Measurements from ENCODE around the gene SUGCT.
"Not testable (repeated sequence)": the region's sequence is repeated elsewhere in the genome, so short reads cannot be mapped to it uniquely, and the experiment has no call there.

The SUGCT gene

DNA sequence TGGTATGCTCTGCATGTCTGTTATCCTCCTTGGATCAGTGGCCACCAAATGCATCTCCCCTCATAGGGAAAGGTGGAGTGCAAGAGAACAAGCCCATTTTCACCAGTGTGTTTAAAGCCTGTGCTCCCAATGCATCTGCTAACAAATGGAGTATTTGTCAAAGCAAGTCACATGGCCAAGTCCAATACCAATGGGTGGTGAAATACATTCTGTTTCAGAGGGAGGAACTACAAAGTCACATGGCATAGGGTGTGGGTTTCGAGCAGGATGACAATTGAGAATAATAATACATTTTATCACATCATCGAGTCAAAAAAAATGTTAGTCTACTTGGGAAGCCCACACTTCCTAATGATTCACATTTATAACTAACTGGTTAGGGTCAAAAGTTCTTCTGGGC is 62.7 kb downstream of the SUGCT start:
- in situ Hi-C loops (cut with HindIII; ENCODE audit: low sequenced_read_pairs), result no loop called here

DNA sequence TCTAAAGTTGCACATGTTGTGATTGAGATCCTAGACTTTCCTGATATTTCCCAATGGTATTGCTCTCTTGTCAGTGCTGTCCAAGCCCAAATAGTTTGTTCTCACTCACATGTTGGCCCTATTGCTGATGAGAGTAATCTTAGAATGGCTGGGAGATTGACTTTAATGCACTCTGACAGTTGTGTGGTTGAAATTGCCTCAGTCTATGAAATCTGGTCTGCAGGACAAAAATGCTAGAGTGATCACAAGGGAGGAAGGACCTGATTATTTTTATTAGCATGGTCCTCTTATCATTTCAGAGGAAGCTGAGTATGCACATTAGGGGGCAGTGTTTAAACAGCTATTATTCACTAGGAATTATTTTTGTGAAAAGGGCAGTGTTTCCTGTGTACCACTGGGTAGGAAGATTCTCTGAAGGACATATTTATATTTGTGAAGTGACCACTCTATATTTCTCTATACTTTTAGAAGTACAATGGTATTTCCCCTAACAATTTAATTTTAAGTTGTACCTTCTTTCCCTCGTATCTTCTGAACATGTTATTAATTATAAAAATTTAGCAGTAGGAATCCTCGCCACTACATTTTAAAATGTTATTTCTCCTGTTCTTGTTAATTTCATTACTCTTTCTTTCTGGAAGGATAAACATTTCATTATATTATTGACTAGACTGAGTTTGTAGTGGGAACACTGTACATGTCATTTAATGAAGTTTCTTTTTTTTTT is 64.4 kb downstream of the SUGCT start:
- in situ Hi-C loops (cut with HindIII; ENCODE audit: low sequenced_read_pairs), result no loop called here

DNA sequence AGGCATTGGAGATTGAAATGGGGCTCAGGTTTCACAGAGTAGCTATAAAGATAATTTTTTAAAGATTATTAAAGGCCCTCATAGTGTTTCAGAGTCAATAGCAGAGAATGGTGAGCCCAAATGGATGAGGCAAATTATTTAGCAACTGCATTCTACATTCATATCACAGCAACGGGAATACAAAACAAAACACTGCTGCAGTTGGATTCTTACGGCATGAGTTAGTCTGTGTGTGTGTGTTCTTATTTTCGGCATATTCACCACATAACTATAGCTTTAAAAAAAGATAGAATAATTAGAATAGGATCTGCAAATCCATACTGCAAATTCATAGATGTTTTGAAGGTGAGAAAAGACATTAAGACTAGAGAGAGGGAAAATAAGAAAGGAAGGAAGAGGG is 66.0 kb downstream of the SUGCT start:
- in situ Hi-C loops (cut with HindIII; ENCODE audit: low sequenced_read_pairs), result no loop called here

DNA sequence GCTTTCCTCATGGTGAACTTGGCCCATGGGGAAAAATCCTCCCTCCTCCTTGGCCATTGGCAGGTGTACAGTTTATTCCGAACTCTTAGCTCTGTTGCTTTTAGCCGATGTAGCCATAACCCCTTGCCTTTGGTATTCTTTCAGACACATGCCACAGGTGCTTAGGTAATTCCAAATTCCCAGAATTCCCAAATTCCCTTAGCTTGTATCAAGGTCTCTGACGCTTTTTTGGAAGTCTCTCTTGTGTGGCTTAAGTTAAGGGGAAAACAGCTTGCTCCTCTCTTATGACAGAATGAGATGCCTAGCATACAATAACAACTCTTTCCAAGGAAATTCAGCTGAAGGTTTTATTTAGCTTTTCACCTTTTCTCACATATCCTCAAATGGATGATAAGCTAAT is 68.0 kb downstream of the SUGCT start:
- in situ Hi-C loops (cut with HindIII; ENCODE audit: low sequenced_read_pairs), result no loop called here

DNA sequence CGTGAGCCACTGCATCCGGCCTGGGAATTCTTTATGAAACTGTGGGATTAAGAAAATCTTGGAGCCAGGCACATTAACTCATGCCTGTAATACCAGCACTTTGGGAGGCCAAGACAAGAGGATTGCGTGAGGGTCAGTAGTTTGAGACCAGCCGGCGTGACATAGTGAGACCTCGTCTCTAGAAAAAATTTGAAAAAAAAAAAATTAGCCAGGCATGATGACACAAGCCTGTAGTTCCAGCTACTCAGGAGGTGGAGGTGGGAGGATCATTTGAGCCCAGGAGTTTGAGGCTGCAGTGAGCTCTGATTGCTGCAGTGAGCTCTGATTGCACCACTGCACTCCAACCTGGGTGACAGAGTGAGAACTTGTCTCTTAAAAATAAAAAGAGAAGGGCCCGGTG is 69.8 kb downstream of the SUGCT start:
- in situ Hi-C loops (cut with HindIII; ENCODE audit: low sequenced_read_pairs), result no loop called here

DNA sequence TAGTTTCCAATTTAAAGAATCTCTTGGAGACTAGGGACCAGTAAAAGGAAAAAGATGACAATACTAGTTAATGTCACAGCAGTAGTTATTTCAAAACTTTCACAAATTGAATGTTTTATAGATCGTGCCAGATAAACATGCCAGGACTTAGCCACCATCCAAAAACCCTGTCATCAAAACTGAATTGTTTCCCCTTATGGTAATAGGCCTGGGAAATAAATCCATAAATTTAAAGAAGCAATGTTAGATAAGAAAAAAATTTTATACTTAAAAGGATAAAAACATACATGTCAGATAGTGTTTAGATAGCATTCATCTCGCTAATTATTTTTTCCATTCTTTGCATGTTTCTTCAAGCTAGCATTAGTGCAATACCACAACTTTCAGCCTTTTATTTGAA is 71.2 kb downstream of the SUGCT start:
- in situ Hi-C loops (cut with HindIII; ENCODE audit: low sequenced_read_pairs), result no loop called here

DNA sequence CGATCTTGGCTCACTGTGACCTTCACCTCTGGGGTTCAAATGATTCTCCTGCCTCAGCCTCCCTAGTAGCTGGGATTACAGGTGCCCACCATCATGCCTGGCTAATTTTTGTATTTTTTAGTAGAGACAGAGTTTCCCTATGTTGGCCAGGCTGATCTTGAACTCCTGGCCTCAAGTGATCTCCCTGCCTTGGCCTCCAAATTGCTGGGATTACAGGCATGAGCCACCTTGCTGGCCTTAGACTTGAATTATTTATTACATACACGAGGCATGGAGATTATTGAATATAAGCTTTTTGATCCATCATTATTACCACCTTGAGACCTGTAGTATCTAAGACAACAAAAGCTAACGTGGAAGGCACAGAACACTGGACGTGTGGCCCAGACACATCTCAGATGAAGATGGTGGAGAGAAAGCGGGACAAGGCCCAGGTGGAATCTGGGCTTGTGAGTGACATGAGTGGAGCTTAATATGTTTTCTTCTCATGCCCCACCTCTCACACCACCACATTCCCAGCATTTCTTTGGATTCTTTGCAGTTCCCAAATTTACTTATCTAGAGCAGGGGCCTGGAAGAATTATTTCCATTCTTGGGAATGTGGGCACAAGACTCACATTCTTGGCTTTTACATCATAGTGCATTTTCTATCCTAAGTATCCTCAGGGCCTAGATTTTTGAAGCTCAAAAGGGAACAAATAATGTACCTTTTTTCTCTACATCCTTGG is 76.6 kb downstream of the SUGCT start:
- in situ Hi-C loops (cut with HindIII; ENCODE audit: low sequenced_read_pairs), result no loop called here

DNA sequence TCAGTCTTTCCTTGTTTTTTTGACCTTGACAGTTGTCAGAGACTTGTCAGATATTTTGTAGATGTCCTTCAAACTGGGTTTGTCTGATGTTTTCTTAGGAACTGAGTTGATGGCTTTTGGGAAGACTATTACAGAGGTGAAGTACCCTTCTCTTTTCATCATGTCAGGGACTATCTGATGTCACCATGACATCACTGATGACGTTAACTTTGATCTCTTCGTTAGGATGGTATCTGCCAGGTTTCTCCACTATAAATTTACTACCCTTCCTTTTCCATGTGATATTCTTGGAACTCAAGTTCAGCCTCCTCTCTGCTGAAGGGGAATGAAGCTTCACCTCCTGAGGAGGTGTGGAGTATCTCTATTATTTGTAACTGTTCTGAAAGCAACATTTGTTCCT is 78.5 kb downstream of the SUGCT start:
- in situ Hi-C loops (cut with HindIII; ENCODE audit: low sequenced_read_pairs), result no loop called here

DNA sequence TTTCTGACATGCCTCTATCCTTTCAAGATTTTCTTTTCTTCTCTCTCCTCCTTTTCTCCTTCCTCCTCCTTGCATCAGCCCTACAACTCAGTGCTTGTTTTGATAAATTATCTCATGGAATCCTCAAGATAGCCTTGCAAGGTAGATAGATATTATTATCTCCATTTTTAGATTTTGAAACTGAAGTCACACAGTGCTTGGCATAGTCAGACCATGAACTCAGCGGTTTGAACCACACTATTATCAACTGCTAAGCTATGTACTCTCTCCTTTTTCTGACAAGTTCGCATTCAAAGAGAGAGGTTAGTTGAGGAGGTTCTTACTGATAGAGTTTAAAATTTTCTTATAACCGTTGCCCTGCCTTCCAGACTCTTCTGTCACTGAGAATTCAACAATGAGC is 79.1 kb downstream of the SUGCT start:
- in situ Hi-C loops (cut with HindIII; ENCODE audit: low sequenced_read_pairs), result no loop called here

DNA sequence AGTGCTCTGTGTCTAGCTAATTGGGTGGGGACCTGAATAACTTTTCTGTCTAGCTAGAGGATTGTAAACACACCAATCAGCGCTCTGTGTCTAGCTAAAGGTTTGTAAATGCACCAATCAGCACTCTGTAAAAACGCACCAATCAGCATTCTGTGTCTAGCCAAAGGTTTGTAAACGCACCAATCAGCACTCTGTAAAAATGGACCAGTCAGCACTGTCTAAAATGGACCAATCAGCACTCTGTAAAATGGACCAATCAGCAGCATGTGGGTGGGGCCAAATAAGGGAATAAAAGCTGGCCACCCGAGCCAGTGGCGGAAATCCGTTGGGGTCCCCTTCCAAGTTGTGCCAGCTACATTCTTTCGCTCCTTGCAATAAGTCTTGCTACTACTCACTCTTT is 83.8 kb downstream of the SUGCT start:
- in situ Hi-C loops (cut with HindIII; ENCODE audit: low sequenced_read_pairs), result not testable (repeated sequence)

DNA sequence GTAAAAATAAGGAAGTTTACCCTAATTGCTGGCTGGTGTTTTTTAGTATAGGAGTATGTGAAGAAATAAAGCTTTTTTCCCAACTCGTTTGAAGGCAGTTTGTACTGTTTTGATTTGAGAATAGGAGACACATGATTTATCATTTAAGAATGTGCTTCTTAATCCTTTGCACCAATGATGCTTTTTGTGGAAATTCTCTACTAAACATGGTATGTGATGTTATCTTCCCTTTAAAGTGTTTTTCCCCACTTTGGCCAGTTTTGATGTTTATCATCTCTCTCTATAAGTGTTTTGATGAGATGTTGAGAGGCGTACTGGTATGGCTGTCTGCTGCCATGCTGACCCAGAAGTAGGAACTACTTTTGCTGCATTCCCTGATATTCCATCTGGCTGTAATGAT is 85.1 kb downstream of the SUGCT start:
- in situ Hi-C loops (cut with HindIII; ENCODE audit: low sequenced_read_pairs), result no loop called here

DNA sequence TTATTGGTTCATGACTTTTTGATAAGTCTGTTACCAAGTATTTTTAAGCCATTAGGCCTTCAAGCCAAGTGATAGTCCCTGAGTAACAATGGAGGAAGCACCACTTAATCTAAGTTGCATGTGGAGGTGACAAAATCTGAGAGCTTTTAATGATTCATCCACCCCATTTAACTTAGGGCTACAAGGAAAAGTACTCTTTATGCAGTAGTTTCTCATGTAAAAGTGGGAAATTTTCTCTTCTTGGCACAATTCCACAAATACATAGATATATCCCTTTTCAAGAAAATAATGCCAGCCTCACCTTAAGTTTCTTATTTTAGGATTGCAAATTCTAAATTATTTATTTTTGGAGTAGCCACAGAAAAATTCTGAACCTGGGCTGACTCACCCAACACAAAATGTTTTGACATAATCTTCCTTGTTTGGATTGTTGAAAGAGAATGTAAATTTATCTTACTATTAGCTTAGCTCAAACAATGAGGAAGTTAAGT is 85.7 kb downstream of the SUGCT start:
- in situ Hi-C loops (cut with HindIII; ENCODE audit: low sequenced_read_pairs), result no loop called here

DNA sequence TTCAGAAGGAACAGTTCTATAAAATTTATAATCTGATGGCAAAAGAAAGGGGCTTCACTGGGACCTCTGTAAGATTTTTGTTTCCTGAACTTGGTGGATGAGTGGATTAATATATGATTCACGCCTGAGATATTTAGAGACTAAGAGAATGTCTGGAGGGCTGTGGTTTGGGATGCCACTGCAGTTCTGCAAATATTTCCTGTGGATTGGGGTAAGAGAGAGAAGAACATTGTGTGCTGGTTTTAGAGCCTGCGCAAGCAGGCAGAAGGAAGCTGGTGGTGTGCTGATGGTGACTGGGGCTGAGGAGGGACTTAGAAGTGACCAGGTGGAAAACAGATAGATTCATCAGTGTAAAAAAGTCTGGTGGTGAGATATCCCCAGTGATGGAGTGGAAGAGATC is 87.0 kb downstream of the SUGCT start:
- in situ Hi-C loops (cut with HindIII; ENCODE audit: low sequenced_read_pairs), result no loop called here

DNA sequence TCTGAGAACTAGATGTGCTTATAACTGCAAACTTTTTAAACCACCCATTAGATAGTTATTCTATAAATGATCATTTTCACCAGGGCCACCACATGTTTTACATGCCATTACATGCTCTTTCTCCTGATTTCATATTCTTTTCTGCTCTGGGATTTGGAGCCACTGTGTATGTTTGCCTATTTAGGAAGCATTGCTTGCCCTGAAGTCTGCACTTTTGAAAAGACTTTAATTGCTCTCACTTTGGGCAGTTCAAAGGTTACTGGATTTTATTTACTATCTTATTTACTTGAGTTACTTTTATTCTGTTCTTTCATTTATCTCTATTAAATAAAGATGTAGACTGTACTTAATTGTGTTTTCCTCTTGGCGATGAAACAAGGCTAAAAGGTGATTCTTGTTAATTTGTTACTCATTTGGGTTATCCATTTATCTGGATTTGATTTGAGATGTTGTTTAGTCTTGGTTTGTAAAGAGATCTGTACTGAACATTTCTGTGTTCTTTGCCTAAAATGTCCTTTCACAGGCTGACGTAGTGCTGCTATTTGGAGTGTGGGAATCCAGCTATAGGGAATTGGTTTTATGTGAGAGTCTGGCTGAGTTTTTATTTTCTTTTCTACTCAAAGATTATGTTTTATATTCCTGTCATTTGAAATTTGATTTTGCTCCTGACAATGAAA is 88.8 kb downstream of the SUGCT start:
- in situ Hi-C loops (cut with HindIII; ENCODE audit: low sequenced_read_pairs), result no loop called here

DNA sequence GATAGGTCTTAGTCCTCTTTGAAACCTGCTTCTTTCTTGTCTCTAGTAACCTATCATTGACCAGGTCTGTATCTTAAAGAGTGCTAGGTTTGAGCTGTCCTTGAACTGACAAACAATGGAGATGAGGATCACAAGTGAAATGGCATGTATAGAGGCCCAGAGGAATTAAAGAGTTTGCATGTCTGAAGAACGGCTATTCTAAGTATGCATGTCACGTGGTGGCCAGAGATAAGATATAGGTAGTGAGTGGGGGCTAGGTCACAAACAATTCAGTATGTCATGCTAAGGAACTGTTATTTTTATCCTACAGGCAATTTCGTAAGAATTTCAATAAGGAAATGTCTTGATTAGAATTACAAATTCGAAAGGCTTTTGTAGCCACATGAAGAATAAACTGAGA is 95.3 kb downstream of the SUGCT start:
- in situ Hi-C loops (cut with HindIII; ENCODE audit: low sequenced_read_pairs), result loop anchor here (5.0 kb wide), 1 partner anchor 77 kb away; no protein-coding TSS in a partner anchor

DNA sequence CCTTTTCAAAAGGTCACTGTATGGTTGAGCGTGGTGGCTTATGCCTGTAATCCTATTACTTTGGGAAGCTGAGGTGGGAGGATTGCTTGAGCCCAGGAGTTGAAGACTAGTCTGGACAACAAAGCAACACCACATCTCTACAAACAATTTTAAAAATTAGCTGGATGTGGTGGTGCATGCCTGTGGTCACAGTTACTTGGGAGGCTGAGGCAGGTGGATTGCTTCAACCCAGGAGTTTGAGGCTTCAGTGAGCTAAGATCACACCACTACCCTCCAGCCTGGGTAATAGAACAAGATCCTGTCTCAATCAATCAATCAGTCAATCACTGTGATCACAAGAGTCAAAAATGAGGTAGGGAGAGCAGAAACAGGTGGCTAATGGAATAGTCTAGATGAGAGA is 97.0 kb downstream of the SUGCT start:
- in situ Hi-C loops (cut with HindIII; ENCODE audit: low sequenced_read_pairs), result loop anchor here (5.0 kb wide), 1 partner anchor 76 kb away; no protein-coding TSS in a partner anchor

DNA sequence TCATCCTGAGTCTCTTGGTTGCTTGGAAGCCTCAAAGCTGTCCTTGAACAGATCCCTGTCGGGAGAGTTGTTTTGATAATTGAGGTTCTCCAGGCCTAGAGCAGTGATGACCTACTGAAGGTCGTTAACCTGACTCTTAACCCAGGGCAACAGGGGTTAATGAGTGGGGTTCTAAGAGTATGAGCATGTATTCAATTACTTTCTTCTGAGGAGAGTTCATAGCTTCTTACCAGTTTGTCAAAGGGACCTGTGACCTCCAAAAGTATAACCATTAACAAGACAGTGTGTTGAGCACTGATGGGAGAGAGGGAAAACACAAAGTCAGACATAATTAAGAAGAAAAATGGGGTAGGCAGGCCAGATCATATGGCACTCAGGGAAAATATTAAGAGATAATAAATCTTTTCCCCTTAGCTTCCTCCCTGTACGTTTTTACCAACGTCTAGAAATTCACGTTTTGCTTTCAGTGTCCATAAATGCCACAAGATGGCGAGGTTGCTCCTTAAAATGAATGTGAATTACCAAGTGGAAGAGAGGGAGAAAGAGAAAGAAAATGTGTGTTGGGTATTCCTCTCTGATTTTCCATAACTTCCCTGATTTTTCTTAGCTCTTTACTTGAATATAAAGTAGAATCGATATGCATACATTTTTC is 97.6 kb downstream of the SUGCT start:
- in situ Hi-C loops (cut with HindIII; ENCODE audit: low sequenced_read_pairs), result loop anchor here (5.0 kb wide), 1 partner anchor 75 kb away; no protein-coding TSS in a partner anchor

DNA sequence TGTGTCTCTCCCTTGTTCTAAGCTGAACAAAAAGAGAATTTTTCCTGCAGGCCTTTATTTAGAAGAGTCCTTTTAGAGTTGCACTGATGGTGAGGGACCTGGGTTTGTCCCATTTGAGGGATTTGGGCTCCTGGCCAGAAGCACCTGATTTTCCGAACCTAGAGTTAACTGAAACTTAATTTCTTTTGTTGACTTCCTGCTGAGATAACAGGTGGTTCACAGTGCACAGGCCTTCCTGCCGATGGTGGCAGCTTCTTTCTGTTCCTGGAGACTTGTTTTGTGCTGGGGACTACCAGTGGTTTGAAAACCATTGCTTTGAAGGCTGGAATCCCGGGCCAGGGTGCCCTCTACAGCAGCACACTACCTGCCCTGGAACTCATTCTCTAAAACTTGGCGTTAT is 99.2 kb downstream of the SUGCT start:
- in situ Hi-C loops (cut with HindIII; ENCODE audit: low sequenced_read_pairs), result loop anchor here (5.0 kb wide), 1 partner anchor 73 kb away; no protein-coding TSS in a partner anchor

DNA sequence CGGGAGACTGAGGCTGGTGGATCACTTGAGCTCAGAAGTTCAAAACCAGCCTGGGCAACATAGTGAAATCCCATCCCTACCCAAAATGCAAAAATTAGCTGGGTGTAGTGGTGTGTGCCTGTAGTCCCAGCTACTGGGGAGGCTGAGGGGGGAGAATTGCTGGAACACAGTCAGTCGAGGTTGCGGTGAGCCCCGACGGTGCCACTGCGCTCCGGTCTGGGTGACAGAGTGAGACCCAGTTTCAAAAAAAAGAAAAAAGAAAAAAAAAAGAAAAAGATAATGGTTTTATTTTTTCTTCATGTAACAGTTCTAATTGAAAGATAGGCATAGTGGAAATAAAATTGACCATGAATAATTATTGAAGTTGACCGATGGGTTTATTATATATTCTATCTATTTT is 99.9 kb downstream of the SUGCT start:
- in situ Hi-C loops (cut with HindIII; ENCODE audit: low sequenced_read_pairs), result loop anchor here (5.0 kb wide), 1 partner anchor 73 kb away; no protein-coding TSS in a partner anchor

DNA sequence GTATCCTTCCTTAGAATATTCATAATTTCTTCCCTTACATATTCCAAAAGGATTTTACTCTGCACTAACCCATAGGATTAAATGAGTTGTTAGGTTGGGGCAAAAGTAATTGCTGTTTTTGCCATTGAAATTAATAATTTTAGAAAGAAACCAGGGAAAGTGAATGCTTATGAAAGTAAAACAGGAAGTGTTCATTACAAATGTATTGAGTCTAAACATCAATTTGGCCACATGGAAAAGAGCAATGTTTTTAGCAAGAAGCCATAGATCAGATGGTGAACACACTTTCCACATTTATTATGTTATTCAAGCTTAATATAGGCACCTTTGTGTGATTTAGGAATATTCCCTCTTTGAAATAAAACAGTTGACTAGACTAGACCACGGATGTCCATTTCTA is 102.9 kb downstream of the SUGCT start:
- in situ Hi-C loops (cut with HindIII; ENCODE audit: low sequenced_read_pairs), result no loop called here

DNA sequence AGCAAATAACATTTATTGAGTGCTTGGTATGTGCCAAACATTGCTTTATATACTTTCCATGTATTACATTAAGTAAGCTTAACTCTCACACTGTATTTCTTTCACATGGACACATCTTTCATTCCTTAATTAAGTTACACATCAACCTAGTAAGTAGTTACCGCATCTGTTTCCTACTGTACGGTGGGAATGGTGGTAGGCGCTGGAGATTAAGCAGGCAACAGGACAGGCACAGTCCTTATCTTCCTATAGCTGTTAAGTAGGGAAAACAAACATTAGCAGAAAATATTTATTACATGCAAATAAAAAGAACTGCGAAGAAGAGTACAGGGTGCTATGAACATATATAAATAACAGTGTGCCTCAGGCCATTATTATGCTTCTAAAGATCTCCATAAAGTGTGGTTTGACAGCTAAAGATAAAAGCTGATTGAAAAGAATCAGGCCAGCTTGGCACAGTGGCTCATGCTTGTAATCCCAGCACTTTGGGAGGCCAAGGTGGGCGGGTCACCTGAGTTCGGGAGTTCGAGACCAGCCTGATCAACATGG is 105.0 kb downstream of the SUGCT start:
- in situ Hi-C loops (cut with HindIII; ENCODE audit: low sequenced_read_pairs), result no loop called here

Measured in endothelial cell of hepatic sinusoid (primary cell).